SH-SY5Y (cell line): ENCODE data around the gene PGPEP1.

Experiments
- GATA2 ChIP-seq: IDR thresholded peaks from 2 replicates; pipeline ENCODE4 v1.6.1; 2011; ENCODE audit warnings: mild to moderate bottlenecking, low read depth, low read length
- GATA3 ChIP-seq: IDR thresholded peaks from 2 replicates; pipeline ENCODE4 v1.6.1; 2011; ENCODE audit warnings: low read depth, mild to moderate bottlenecking, low read length, moderate library complexity

GRCh38 chr19:18310966-18311365 lies 29.4 kb upstream of the PGPEP1 start:
- no peak for TF ChIP-seq GATA2
- TF ChIP-seq GATA3, result no peak
